ENCODE measurements around the gene RIMKLB. TPM values are rescaled to one million over a fixed set of nuclear protein-coding genes. Genes with fewer than 3 reads are reported as not detected.
"Not testable (repeated sequence)": the region's sequence is repeated elsewhere in the genome, so short reads cannot be mapped to it uniquely, and the experiment has no call there.

The RIMKLB gene
- polyA plus RNA-seq, 1 donor (not counting 4 experiments of a cell fraction or from before 2014, with no cell fraction given) = 51.1 TPM

DNA sequence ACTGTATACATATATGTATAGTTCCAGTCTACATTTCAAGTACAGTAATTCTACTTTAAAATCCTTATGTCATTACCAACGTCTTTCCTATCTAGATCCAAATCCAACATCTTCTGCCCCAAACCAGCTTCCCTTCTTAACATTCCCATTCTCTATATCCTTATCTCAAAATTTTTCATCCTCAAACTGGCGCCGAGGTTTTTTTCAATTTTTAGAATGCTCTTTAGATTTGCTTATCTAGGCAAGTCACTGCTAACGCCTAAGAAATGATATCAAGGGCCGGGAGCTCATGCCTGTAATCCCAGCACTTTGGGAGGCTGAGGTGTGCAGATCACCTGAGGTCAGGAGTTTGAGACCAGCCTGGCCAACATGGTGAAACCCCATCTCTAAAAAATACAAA is 48.3 kb downstream of the RIMKLB start:
- no peak for FAIRE-seq
- Histone ChIP-seq H3K27me3 (ENCODE audit: control insufficient read depth, extremely low read depth, insufficient read depth, low read length) (no peaks in the 10 kb centered on the region), H3K9me3 (ENCODE audit: control insufficient read depth, low read depth, low read length) (no peaks in the 10 kb centered on the region), H3K9me1 (ENCODE audit: control insufficient read depth, extremely low read depth, insufficient read depth, low read length) (peaks cover 3% of the 10 kb centered on the region), H3K36me3 (ENCODE audit: control insufficient read depth in 2 of 2, extremely low read depth in 1 of 2, insufficient read depth in 2 of 2, low read length in 2 of 2) (peaks cover 0 to 6% of the 10 kb centered on the region in 2 experiments), H3K79me2 (ENCODE audit: control insufficient read depth, insufficient read depth, low read length) (peaks cover 16% of the 10 kb centered on the region), H3K4me2 (ENCODE audit: control insufficient read depth, extremely low read depth, insufficient read depth, low read depth, low read length) (no peak overlapping the region), H2AFZ (ENCODE audit: control insufficient read depth, low read length) (no peak overlapping the region), H3K4me1 (ENCODE audit: control insufficient read depth, extremely low read depth, insufficient read depth, low read length) (peaks cover 5% of the 10 kb centered on the region), H3K4me3 (ENCODE audit: control insufficient read depth in 2 of 3, extremely low read depth in 1 of 3, insufficient read depth in 2 of 3, low read depth in 1 of 3, low read length in 3 of 3) (no peak overlapping the region), H3K9ac (ENCODE audit: control insufficient read depth, extremely low read depth, insufficient read depth, low read length) (no peak overlapping the region), H4K20me1 (ENCODE audit: control insufficient read depth, extremely low read depth, insufficient read depth, low read length) (no peaks in the 10 kb centered on the region), H3K27ac (ENCODE audit: control insufficient read depth, insufficient read depth, low read length) (no peak overlapping the region)
- dilution Hi-C loops (cut with MboI; ENCODE audit: extremely low pct_ligation_motif_present, low sequenced_read_pairs) = no loop called here
- DNase-seq (ENCODE audit: low read depth, low spot score) = no peak
- TF ChIP-seq EZH2 (IDR thresholded peaks at IDR 0.05; ENCODE audit: low read length) = no peak

DNA sequence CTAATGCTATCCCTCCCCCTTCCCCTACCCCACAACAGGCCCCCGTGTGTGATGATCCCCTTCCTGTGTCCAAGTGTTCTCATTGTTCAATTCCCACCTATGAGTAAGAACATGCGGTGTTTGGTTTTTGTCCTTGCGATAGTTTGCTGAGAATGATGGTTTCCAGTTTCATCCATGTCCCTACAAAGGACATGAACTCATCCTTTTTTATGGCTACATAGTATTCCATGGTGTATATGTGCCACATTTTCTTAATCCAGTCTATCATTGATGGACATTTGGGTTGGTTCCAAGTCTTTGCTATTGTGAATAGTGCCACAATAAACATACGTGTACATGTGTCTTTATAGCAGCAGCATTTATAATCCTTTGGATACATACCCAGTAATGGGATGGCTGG is 62.3 kb downstream of the RIMKLB start:
- H3K27ac ChIP-seq (ENCODE audit: control insufficient read depth, insufficient read depth, low read length); H3K36me3 ChIP-seq (ENCODE audit: control insufficient read depth in 2 of 2, extremely low read depth in 1 of 2, insufficient read depth in 2 of 2, low read length in 2 of 2); H2AFZ ChIP-seq (ENCODE audit: control insufficient read depth, low read length); DNase-seq (ENCODE audit: low read depth, low spot score); H3K79me2 ChIP-seq (ENCODE audit: control insufficient read depth, insufficient read depth, low read length); FAIRE-seq; H3K4me3 ChIP-seq (ENCODE audit: control insufficient read depth in 2 of 3, extremely low read depth in 1 of 3, insufficient read depth in 2 of 3, low read depth in 1 of 3, low read length in 3 of 3); H3K9me3 ChIP-seq (ENCODE audit: control insufficient read depth, low read depth, low read length); H4K20me1 ChIP-seq (ENCODE audit: control insufficient read depth, extremely low read depth, insufficient read depth, low read length); dilution Hi-C loops (cut with MboI; ENCODE audit: extremely low pct_ligation_motif_present, low sequenced_read_pairs); H3K27me3 ChIP-seq (ENCODE audit: control insufficient read depth, extremely low read depth, insufficient read depth, low read length); H3K9ac ChIP-seq (ENCODE audit: control insufficient read depth, extremely low read depth, insufficient read depth, low read length); H3K9me1 ChIP-seq (ENCODE audit: control insufficient read depth, extremely low read depth, insufficient read depth, low read length); H3K4me2 ChIP-seq (ENCODE audit: control insufficient read depth, extremely low read depth, insufficient read depth, low read depth, low read length); H3K4me1 ChIP-seq (ENCODE audit: control insufficient read depth, extremely low read depth, insufficient read depth, low read length): not testable (repeated sequence)

DNA sequence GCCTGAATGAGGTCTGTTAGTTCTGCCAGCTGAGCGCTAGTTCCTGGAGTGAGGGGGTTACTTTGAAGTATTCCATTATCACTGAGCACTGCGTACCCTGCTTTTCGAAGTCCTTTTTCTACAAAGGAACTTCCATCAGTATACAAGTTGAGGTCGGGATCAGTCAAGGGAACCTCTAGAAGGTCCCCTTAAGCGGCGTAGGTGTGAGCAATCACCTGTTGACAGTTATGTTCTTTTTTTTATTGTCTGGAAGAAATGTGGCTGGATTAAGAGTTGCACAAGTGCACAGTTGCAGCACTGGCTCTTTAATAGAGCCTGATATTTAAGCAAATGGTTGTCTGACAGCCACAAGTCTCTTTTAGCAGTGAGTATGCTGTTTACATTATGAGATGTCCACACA is 64.9 kb downstream of the RIMKLB start:
- H3K27ac ChIP-seq (ENCODE audit: control insufficient read depth, insufficient read depth, low read length); H3K4me3 ChIP-seq (ENCODE audit: control insufficient read depth in 2 of 3, extremely low read depth in 1 of 3, insufficient read depth in 2 of 3, low read depth in 1 of 3, low read length in 3 of 3); H3K4me1 ChIP-seq (ENCODE audit: control insufficient read depth, extremely low read depth, insufficient read depth, low read length); H3K27me3 ChIP-seq (ENCODE audit: control insufficient read depth, extremely low read depth, insufficient read depth, low read length); DNase-seq (ENCODE audit: low read depth, low spot score); H3K36me3 ChIP-seq (ENCODE audit: control insufficient read depth in 2 of 2, extremely low read depth in 1 of 2, insufficient read depth in 2 of 2, low read length in 2 of 2); H3K9me3 ChIP-seq (ENCODE audit: control insufficient read depth, low read depth, low read length); FAIRE-seq; H3K4me2 ChIP-seq (ENCODE audit: control insufficient read depth, extremely low read depth, insufficient read depth, low read depth, low read length); H3K79me2 ChIP-seq (ENCODE audit: control insufficient read depth, insufficient read depth, low read length); dilution Hi-C loops (cut with MboI; ENCODE audit: extremely low pct_ligation_motif_present, low sequenced_read_pairs); H2AFZ ChIP-seq (ENCODE audit: control insufficient read depth, low read length); H3K9ac ChIP-seq (ENCODE audit: control insufficient read depth, extremely low read depth, insufficient read depth, low read length); H3K9me1 ChIP-seq (ENCODE audit: control insufficient read depth, extremely low read depth, insufficient read depth, low read length); H4K20me1 ChIP-seq (ENCODE audit: control insufficient read depth, extremely low read depth, insufficient read depth, low read length): not testable (repeated sequence)

DNA sequence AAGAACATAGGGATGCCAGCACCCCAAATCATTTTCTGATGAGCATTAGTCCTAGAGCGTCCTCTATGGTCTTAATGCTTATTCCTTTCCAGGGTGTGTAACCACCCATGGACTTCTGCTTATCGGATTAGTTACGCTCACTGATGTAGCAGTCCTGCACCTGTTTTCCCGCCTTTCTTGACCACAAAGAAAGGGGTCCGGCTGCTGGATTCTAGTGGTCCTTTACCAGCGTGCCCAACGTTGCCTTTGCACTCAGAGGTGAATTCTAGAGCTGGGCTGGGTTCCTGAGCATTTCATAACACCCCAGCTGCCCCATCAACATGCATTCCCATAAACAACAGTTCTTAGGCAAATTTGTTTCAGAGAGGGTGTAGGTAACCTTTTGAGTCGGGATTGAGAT is 68.3 kb downstream of the RIMKLB start:
- H3K4me1 ChIP-seq (ENCODE audit: control insufficient read depth, extremely low read depth, insufficient read depth, low read length); H3K4me2 ChIP-seq (ENCODE audit: control insufficient read depth, extremely low read depth, insufficient read depth, low read depth, low read length); dilution Hi-C loops (cut with MboI; ENCODE audit: extremely low pct_ligation_motif_present, low sequenced_read_pairs); FAIRE-seq; H3K27ac ChIP-seq (ENCODE audit: control insufficient read depth, insufficient read depth, low read length); H2AFZ ChIP-seq (ENCODE audit: control insufficient read depth, low read length); DNase-seq (ENCODE audit: low read depth, low spot score); H3K36me3 ChIP-seq (ENCODE audit: control insufficient read depth in 2 of 2, extremely low read depth in 1 of 2, insufficient read depth in 2 of 2, low read length in 2 of 2); H3K9me1 ChIP-seq (ENCODE audit: control insufficient read depth, extremely low read depth, insufficient read depth, low read length); H3K4me3 ChIP-seq (ENCODE audit: control insufficient read depth in 2 of 3, extremely low read depth in 1 of 3, insufficient read depth in 2 of 3, low read depth in 1 of 3, low read length in 3 of 3); H3K27me3 ChIP-seq (ENCODE audit: control insufficient read depth, extremely low read depth, insufficient read depth, low read length); H3K9ac ChIP-seq (ENCODE audit: control insufficient read depth, extremely low read depth, insufficient read depth, low read length); H3K9me3 ChIP-seq (ENCODE audit: control insufficient read depth, low read depth, low read length); H4K20me1 ChIP-seq (ENCODE audit: control insufficient read depth, extremely low read depth, insufficient read depth, low read length); H3K79me2 ChIP-seq (ENCODE audit: control insufficient read depth, insufficient read depth, low read length): not testable (repeated sequence)
